Measurements from ENCODE around the gene OSBPL3. TPM values are rescaled to one million over a fixed set of nuclear protein-coding genes. Genes with fewer than 3 reads are reported as not detected.
A peak's percentile ranks its signal among the peaks of the same experiment; 100 is the strongest.
"Not testable (repeated sequence)": the region's sequence is repeated elsewhere in the genome, so short reads cannot be mapped to it uniquely, and the experiment has no call there.

The OSBPL3 gene
- total and polyA plus RNA-seq, 12 donors: 1.1 to 8.4 (median 3.1) TPM

GRCh38 chr7:25026156-25026555, 46.2 kb upstream of the OSBPL3 start:
- DNase-seq: no peak
- Histone ChIP-seq H3K36me3 (replicated peaks in 1 of 2) (no peaks in the 10 kb centered on the region), H3K27me3 (peaks cover 3% of the 10 kb centered on the region), H3K4me3 (no peak overlapping the region), H3K9me3 (replicated peaks in 1 of 3) (no peaks in the 10 kb centered on the region), H3K27ac (no peak overlapping the region), H3K4me1 (replicated peaks in 1 of 2) (no peaks in the 10 kb centered on the region)
- WGBS, 4 donors: 55 to 64% (median 64%) methylated on average over 3 of the region's 3 CpGs
- intact Hi-C loops (cut with DNase I): no loop called here
- no peak for TF ChIP-seq CTCF (IDR thresholded peaks at IDR 0.05)
- TF ChIP-seq POLR2A (IDR thresholded peaks at IDR 0.05): no peak

- intact Hi-C loops (cut with DNase I): no loop called here
- H3K4me1 ChIP-seq (replicated peaks in 1 of 2): no peaks in the 10 kb centered on the region
Measured at GRCh38 chr7:25025218-25025671, 45.3 kb upstream of the OSBPL3 start.

GRCh38 chr7:25024066-25024465, 44.1 kb upstream of the OSBPL3 start:
- Histone ChIP-seq H3K27ac (no peak overlapping the region), H3K4me1 (replicated peaks in 1 of 2) (no peaks in the 10 kb centered on the region), H3K9me3 (replicated peaks in 1 of 3) (no peaks in the 10 kb centered on the region), H3K4me3 (no peak overlapping the region), H3K27me3 (peaks cover 3% of the 10 kb centered on the region), H3K36me3 (replicated peaks in 1 of 2) (no peaks in the 10 kb centered on the region)
- TF ChIP-seq CTCF (IDR thresholded peaks at IDR 0.05): no peak
- TF ChIP-seq POLR2A (IDR thresholded peaks at IDR 0.05): no peak
- 48 to 88% (median 56%) methylated on average over 2 of the region's 2 CpGs for WGBS, 4 donors
- no peak for DNase-seq
- intact Hi-C loops (cut with DNase I): no loop called here

More at GRCh38 chr7:25025218-25025671, 45.3 kb upstream of the OSBPL3 start:
- no peak for DNase-seq
- H3K36me3 ChIP-seq (replicated peaks in 1 of 2): no peaks in the 10 kb centered on the region
- no peak overlapping the region for H3K4me3 ChIP-seq
- H3K27me3 ChIP-seq: peaks cover 3% of the 10 kb centered on the region
- H3K27ac ChIP-seq: no peak overlapping the region
- TF ChIP-seq CTCF (IDR thresholded peaks at IDR 0.05) (no peak), POLR2A (IDR thresholded peaks at IDR 0.05) (no peak)
- H3K9me3 ChIP-seq (replicated peaks in 1 of 3): no peaks in the 10 kb centered on the region

- not testable (repeated sequence) for H3K4me1 ChIP-seq (replicated peaks in 1 of 2)
- WGBS, 4 donors: 85 to 97% (median 92%) methylated on average over 15 to 20 of the region's 30 CpGs
Measured at GRCh38 chr7:25017671-25018070, 37.7 kb upstream of the OSBPL3 start.

GRCh38 chr7:25014756-25015155, 34.8 kb upstream of the OSBPL3 start:
- no peaks in the 10 kb centered on the region for H3K27me3 ChIP-seq
- 48 to 59% (median 51%) methylated on average over 2 of the region's 2 CpGs for WGBS, 4 donors
- intact Hi-C loops (cut with DNase I): no loop called here
- H3K27ac ChIP-seq: no peak overlapping the region
- no peaks in the 10 kb centered on the region for H3K36me3 ChIP-seq (replicated peaks in 1 of 2)
- no peak overlapping the region for H3K4me3 ChIP-seq
- TF ChIP-seq POLR2A (IDR thresholded peaks at IDR 0.05) (no peak), CTCF (IDR thresholded peaks at IDR 0.05) (no peak)
- no peaks in the 10 kb centered on the region for H3K9me3 ChIP-seq (replicated peaks in 1 of 3)
- peak in 1 of 7 donors; percentile 2 for DNase-seq
- H3K4me1 ChIP-seq (replicated peaks in 1 of 2): no peaks in the 10 kb centered on the region

More at GRCh38 chr7:25017671-25018070, 37.7 kb upstream of the OSBPL3 start:
- H3K9me3 ChIP-seq (replicated peaks in 1 of 3); DNase-seq; H3K36me3 ChIP-seq (replicated peaks in 1 of 2); H3K27ac ChIP-seq; H3K27me3 ChIP-seq; intact Hi-C loops (cut with DNase I); H3K4me3 ChIP-seq: not testable (repeated sequence)

GRCh38 chr7:25012710-25013109, 32.7 kb upstream of the OSBPL3 start:
- WGBS, 4 donors: 71 to 94% (median 85%) methylated on average over 3 of the region's 3 CpGs
- H3K9me3 ChIP-seq (replicated peaks in 1 of 3); H3K27ac ChIP-seq; H3K4me3 ChIP-seq; H3K4me1 ChIP-seq (replicated peaks in 1 of 2); H3K36me3 ChIP-seq (replicated peaks in 1 of 2); intact Hi-C loops (cut with DNase I); DNase-seq; H3K27me3 ChIP-seq: not testable (repeated sequence)
